Calu3 (cell line): ENCODE measurements around the gene RAB4A. TPM values are rescaled to one million over a fixed set of nuclear protein-coding genes. Genes with fewer than 3 reads are reported as not detected.

Experiments
- BruUV-seq: library from RNA; stranded (reverse); fragments of 400-500 nt; replicated peaks from 2 replicates; lab custom pipeline; 2021; lab: Mats Ljungman, UMichigan
- CTCF ChIA-PET: fragments of 300-600 bp; sonication (Branson Sonifier 250); formaldehyde crosslinking; loops from one replicate; lab custom pipeline; 2022; ENCODE audit warnings: antibody characterized with exemption; lab: Charles Lee
- DNase-seq: peaks from one replicate; pipeline ENCODE4 v3.0.0; 2022
- H3K27ac Mint-ChIP-seq: one replicate; pipeline ENCODE4 v1.8.0; 2022; ENCODE audit warnings: mixed read lengths; ENCODE audit not compliant: unreplicated experiment
- H3K27me3 Mint-ChIP-seq: one replicate; pipeline ENCODE4 v1.8.0; 2022; ENCODE audit warnings: mixed read lengths; ENCODE audit not compliant: unreplicated experiment
- H3K36me3 Mint-ChIP-seq: one replicate; pipeline ENCODE4 v1.8.0; 2022; ENCODE audit warnings: mild to moderate bottlenecking, moderate library complexity, mixed read lengths; ENCODE audit not compliant: insufficient read depth, unreplicated experiment
- H3K4me1 Mint-ChIP-seq: one replicate; pipeline ENCODE4 v1.8.0; 2022; ENCODE audit warnings: mild to moderate bottlenecking, low read depth, mixed read lengths; ENCODE audit not compliant: unreplicated experiment
- H3K4me3 Mint-ChIP-seq: one replicate; pipeline ENCODE4 v1.8.0; 2022; ENCODE audit warnings: mild to moderate bottlenecking, low read depth, moderate library complexity, mixed read lengths; ENCODE audit not compliant: unreplicated experiment
- H3K9me3 Mint-ChIP-seq: one replicate; pipeline ENCODE4 v1.8.0; 2022; ENCODE audit warnings: low read depth, mixed read lengths; ENCODE audit not compliant: unreplicated experiment
- intact Hi-C: fragments of 100-400 bp; cut with micrococcal nuclease; formaldehyde crosslinking; loops from one replicate; pipeline ENCODE4 v1.10.0; 2022; ENCODE audit not compliant: unreplicated experiment
- total RNA-seq: library from RNA; stranded (reverse); gene quantifications from 2 replicates; pipeline ENCODE4 v1.2.3, GENCODE V29; 2022
- TF ChIP-seq, protein P1 (sequence below): fragments of 200-600 bp; IDR thresholded peaks from one replicate; pipeline ENCODE4 v1.8.0; 2022; ENCODE audit warnings: antibody characterized with exemption; ENCODE audit not compliant: unreplicated experiment

The RAB4A gene
- total RNA-seq, 1 experiment from 2014 or later, result 78.7 TPM

DNA sequence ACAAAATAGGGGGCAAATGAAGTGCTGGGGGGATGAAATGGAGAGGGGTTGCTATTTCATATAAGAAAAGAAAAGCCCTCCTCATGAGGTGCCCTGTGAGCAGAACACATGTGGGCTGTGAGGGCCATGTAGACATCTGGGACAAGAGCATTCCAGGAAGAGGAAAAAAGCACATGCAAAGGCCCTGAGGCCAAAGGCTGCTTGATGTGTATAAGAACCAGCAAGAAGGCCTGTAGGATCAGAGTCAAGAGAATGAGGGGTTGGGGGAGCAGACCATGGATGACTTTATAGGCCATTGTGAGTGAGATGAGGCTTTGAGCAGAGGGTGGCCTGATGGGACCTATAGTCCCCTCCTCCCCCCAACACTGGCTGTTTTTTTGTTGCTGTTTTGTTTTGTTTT lies 7.7 kb upstream of the RAB4A start:
- no peaks in the 10 kb centered on the region for H3K27me3 Mint-ChIP-seq
- no peaks in the 10 kb centered on the region for H3K9me3 Mint-ChIP-seq
- H3K4me1 Mint-ChIP-seq, result peaks cover 7% of the 10 kb centered on the region
- intact Hi-C loops, result no loop called here
- no TSS peak for BruUV-seq
- CTCF ChIA-PET, result interaction anchor here (0.6 kb wide), 1 partner anchor 12 kb away, joined by 6 read pairs; no protein-coding TSS in a partner anchor
- no peaks in the 10 kb centered on the region for H3K36me3 Mint-ChIP-seq
- TF ChIP-seq, protein P1, sequence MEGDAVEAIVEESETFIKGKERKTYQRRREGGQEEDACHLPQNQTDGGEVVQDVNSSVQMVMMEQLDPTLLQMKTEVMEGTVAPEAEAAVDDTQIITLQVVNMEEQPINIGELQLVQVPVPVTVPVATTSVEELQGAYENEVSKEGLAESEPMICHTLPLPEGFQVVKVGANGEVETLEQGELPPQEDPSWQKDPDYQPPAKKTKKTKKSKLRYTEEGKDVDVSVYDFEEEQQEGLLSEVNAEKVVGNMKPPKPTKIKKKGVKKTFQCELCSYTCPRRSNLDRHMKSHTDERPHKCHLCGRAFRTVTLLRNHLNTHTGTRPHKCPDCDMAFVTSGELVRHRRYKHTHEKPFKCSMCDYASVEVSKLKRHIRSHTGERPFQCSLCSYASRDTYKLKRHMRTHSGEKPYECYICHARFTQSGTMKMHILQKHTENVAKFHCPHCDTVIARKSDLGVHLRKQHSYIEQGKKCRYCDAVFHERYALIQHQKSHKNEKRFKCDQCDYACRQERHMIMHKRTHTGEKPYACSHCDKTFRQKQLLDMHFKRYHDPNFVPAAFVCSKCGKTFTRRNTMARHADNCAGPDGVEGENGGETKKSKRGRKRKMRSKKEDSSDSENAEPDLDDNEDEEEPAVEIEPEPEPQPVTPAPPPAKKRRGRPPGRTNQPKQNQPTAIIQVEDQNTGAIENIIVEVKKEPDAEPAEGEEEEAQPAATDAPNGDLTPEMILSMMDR, result no peak
- H3K4me3 Mint-ChIP-seq, result no peak overlapping the region
- DNase-seq, result no peak
- H3K27ac Mint-ChIP-seq, result no peak overlapping the region

DNA sequence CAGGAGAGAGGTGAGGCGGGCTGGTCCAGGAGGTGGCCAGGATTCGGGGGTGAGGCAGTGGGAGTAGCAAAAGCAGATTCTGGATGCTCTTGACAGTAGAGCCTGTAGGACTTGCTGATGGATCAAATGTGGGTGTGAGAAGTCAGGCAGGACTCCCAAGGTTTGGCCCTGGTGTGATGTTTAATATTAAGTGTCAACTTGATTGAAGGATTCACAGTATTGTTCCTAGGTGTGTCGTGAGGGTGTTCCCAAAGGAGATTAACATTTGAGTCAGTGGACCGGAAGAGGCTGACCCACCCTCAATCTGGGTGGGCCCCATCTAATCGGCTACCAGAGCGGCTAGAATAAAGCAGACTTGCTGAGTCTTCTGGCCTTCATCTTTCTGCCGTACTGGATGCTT lies 6.8 kb upstream of the RAB4A start:
- Mint-ChIP-seq H3K27me3 (no peaks in the 10 kb centered on the region), H3K4me1 (no peaks in the 10 kb centered on the region), H3K4me3 (no peak overlapping the region), H3K9me3 (no peaks in the 10 kb centered on the region), H3K36me3 (no peaks in the 10 kb centered on the region), H3K27ac (no peak overlapping the region)
- no TSS peak for BruUV-seq
- TF ChIP-seq, protein P1, result no peak
- no peak for DNase-seq
- CTCF ChIA-PET, result interaction anchor here (0.6 kb wide), 1 partner anchor 12 kb away, joined by 6 read pairs; no protein-coding TSS in a partner anchor
- intact Hi-C loops, result no loop called here

DNA sequence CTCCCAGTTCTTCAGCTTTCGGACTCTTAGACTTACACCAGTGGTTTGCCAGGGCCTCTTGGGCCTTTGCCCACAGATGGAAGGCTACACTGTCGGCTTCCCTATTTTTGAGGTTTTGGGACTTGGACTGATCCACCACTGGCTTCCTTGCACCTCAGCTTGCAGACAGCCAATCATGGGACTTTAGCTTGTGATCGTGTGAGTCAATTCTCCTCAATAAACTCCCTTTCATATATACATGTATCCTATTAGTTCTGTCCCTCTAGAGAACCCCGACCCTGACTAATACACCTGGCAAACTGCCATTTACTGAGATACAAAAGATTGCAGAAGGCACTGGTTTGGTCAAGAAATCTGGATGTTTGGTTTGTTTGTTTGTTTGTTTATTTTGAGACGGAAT lies 6.4 kb upstream of the RAB4A start:
- CTCF ChIA-PET, result no interaction called here
- no peak overlapping the region for H3K4me3 Mint-ChIP-seq
- intact Hi-C loops, result no loop called here

DNA sequence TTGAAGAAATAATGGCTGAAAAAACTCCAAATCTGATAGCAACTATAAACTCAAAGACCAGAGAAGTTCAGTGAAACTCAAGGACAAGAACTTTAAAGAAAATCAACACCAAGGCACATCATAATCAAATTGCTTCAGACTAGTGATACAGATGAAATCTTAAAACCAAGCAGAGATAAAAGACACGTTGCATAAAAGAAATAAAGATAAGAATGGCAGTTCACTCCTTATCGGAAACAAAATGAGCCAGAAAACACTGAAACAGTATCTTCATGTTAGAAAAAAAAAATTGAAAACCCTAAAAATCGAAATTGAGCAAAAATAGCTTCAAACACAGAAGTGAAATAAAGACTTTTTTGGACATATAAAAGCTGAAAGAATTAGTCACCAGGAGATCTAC lies 4.6 kb upstream of the RAB4A start:
- no peak overlapping the region for H3K27ac Mint-ChIP-seq
- H3K9me3 Mint-ChIP-seq, result no peaks in the 10 kb centered on the region
- no peak overlapping the region for H3K4me3 Mint-ChIP-seq
- CTCF ChIA-PET, result no interaction called here
- H3K27me3 Mint-ChIP-seq, result no peaks in the 10 kb centered on the region
- BruUV-seq, result no TSS peak
- H3K36me3 Mint-ChIP-seq, result peaks cover 20% of the 10 kb centered on the region
- no peaks in the 10 kb centered on the region for H3K4me1 Mint-ChIP-seq
- DNase-seq, result no peak
- TF ChIP-seq, protein P1, result no peak
- intact Hi-C loops, result no loop called here

More for the DNA sequence above, 6.4 kb upstream of the RAB4A start:
- no peak for DNase-seq
- no peaks in the 10 kb centered on the region for H3K9me3 Mint-ChIP-seq
- no TSS peak for BruUV-seq
- no peak overlapping the region for H3K27ac Mint-ChIP-seq
- H3K4me1 Mint-ChIP-seq, result no peaks in the 10 kb centered on the region
- peaks cover 2% of the 10 kb centered on the region for H3K36me3 Mint-ChIP-seq
- TF ChIP-seq, protein P1, result no peak
- no peaks in the 10 kb centered on the region for H3K27me3 Mint-ChIP-seq
